ENCODE measurements around the gene KATNB1. TPM values are rescaled to one million over a fixed set of nuclear protein-coding genes. Genes with fewer than 3 reads are reported as not detected.

Gene KATNB1
- total RNA-seq, 2 donors from 2014 or later: 17.0 to 26.3 TPM

GRCh38 chr16:57785924-57786323 is 50.4 kb downstream of the KATNB1 start:
- no peak for DNase-seq
- H3K27me3 ChIP-seq: no peaks in the 10 kb centered on the region
- TF ChIP-seq CTCF (IDR thresholded peaks at IDR 0.05): no peak

GRCh38 chr16:57786632-57787518 is 51.3 kb downstream of the KATNB1 start:
- Histone ChIP-seq H3K4me3 (no peak overlapping the region), H3K36me3 (no peaks in the 10 kb centered on the region), H3K9me3 (no peaks in the 10 kb centered on the region), H3K9ac (ENCODE audit: low read depth in 2 of 2, low read length in 2 of 2) (no peak overlapping the region), H3K27me3 (no peaks in the 10 kb centered on the region), H3K27ac (no peak overlapping the region), H3K4me1 (no peaks in the 10 kb centered on the region)
- intact Hi-C loops (cut with DNase I): no loop called here
- no peak for TF ChIP-seq CTCF (IDR thresholded peaks at IDR 0.05)
- no peak for DNase-seq

More at GRCh38 chr16:57785924-57786323, 50.4 kb downstream of the KATNB1 start:
- Histone ChIP-seq H3K36me3 (no peaks in the 10 kb centered on the region), H3K9ac (ENCODE audit: low read depth in 2 of 2, low read length in 2 of 2) (no peak overlapping the region), H3K4me3 (no peak overlapping the region), H3K27ac (no peak overlapping the region), H3K9me3 (no peaks in the 10 kb centered on the region), H3K4me1 (no peaks in the 10 kb centered on the region)
- intact Hi-C loops (cut with DNase I): no loop called here

- H3K4me1 ChIP-seq: no peaks in the 10 kb centered on the region
- intact Hi-C loops (cut with DNase I): no loop called here
- no peaks in the 10 kb centered on the region for H3K36me3 ChIP-seq
- no peak overlapping the region for H3K4me3 ChIP-seq
- no peak for DNase-seq
- H3K9ac ChIP-seq (ENCODE audit: low read depth in 2 of 2, low read length in 2 of 2): no peak overlapping the region
- H3K9me3 ChIP-seq: no peaks in the 10 kb centered on the region
- H3K27ac ChIP-seq: no peak overlapping the region
- no peaks in the 10 kb centered on the region for H3K27me3 ChIP-seq
- TF ChIP-seq CTCF (IDR thresholded peaks at IDR 0.05): no peak
Measured at GRCh38 chr16:57787519-57787905, 51.9 kb downstream of the KATNB1 start.

GRCh38 chr16:57788252-57788841 is 52.8 kb downstream of the KATNB1 start:
- H3K27me3 ChIP-seq: no peaks in the 10 kb centered on the region
- no peak for TF ChIP-seq CTCF (IDR thresholded peaks at IDR 0.05)
- no peak overlapping the region for H3K4me3 ChIP-seq
- DNase-seq: no peak
- no peaks in the 10 kb centered on the region for H3K9me3 ChIP-seq
- intact Hi-C loops (cut with DNase I): no loop called here
- no peak overlapping the region for H3K27ac ChIP-seq
- no peaks in the 10 kb centered on the region for H3K36me3 ChIP-seq
- no peak overlapping the region for H3K9ac ChIP-seq (ENCODE audit: low read depth in 2 of 2, low read length in 2 of 2)
- H3K4me1 ChIP-seq: no peaks in the 10 kb centered on the region

GRCh38 chr16:57788951-57789350 is 53.4 kb downstream of the KATNB1 start:
- TF ChIP-seq CTCF (IDR thresholded peaks at IDR 0.05): no peak
- no peak for DNase-seq
- Histone ChIP-seq H3K9ac (ENCODE audit: low read depth in 2 of 2, low read length in 2 of 2) (no peak overlapping the region), H3K27ac (no peak overlapping the region), H3K4me1 (no peaks in the 10 kb centered on the region), H3K4me3 (no peak overlapping the region), H3K9me3 (no peaks in the 10 kb centered on the region), H3K27me3 (no peaks in the 10 kb centered on the region), H3K36me3 (no peaks in the 10 kb centered on the region)
- intact Hi-C loops (cut with DNase I): no loop called here
